ENCODE measurements around the gene ISY1. TPM values are rescaled to one million over a fixed set of nuclear protein-coding genes. Genes with fewer than 3 reads are reported as not detected.

ISY1 gene
- total and polyA plus RNA-seq, 2 of the 4 experiments (the other 2 are of a cell fraction): 28.5 to 31.5 TPM

GRCh38 chr3:129197321-129197720 is 36.5 kb upstream of the ISY1 start:
- no peak overlapping the region for H2BK20ac ChIP-seq (ENCODE audit: low read depth, low read length)
- H3K56ac ChIP-seq (ENCODE audit: extremely low read depth, insufficient read depth, low read length): no peak overlapping the region
- H3K4me2 ChIP-seq (ENCODE audit: low read depth, low read length): no peak overlapping the region
- no peak overlapping the region for H2AK9ac ChIP-seq (replicated peaks; ENCODE audit: low read depth, low read length, poor library complexity)
- no peak overlapping the region for H3K18ac ChIP-seq (ENCODE audit: low read depth, low read length)
- no peak overlapping the region for H3K27ac ChIP-seq (ENCODE audit: insufficient read depth, low read length)
- peaks cover 3% of the 10 kb centered on the region; the same call in 1 of the 2 replicates for H4K20me1 ChIP-seq (ENCODE audit: insufficient read depth, low read length)
- H3K4me1 ChIP-seq (ENCODE audit: control insufficient read depth, insufficient read depth, low read length): peaks cover 12% of the 10 kb centered on the region
- ATAC-seq (ENCODE audit: low read depth) (no peak), DNase-seq (no peak)
- in situ Hi-C loops (cut with MboI; ENCODE audit: low sequenced_read_pairs) (no loop called here), dilution Hi-C loops (cut with HindIII; ENCODE audit: low sequenced_read_pairs, unreplicated experiment) (no loop called here), intact Hi-C loops (cut with micrococcal nuclease) (loop anchor here (5.0 kb wide), 1 partner anchor 50 kb away; the partner anchor contains the start of gene COPG1)
- H3K23ac ChIP-seq (ENCODE audit: low read depth, low read length): no peak overlapping the region; the same call in 1 of the 2 replicates
- H3K27me3 ChIP-seq (ENCODE audit: control insufficient read depth, insufficient read depth, low read length): no peaks in the 10 kb centered on the region
- WGBS, 2 experiments (ENCODE audit: extremely low coverage in 2 of 2, insufficient read length in 1 of 2): no CpG with 5 or more reads among the region's 1 CpG
- H4K91ac ChIP-seq (ENCODE audit: insufficient read depth, low read depth, low read length): 0 out of 2 replicates have a peak overlapping the region, but pooled peaks have one; percentile 11
- CTCF ChIA-PET: interaction anchor here (2.1 kb wide), 2 partner anchors 35 to 49 kb away, joined by 8 to 10 read pairs; no protein-coding TSS in a partner anchor
- TF ChIP-seq POLR2A (IDR thresholded peaks at IDR 0.05; ENCODE audit: low read depth, low read length): no peak
- TF ChIP-seq SMC3 (IDR thresholded peaks at IDR 0.05; ENCODE audit: low read depth, low read length): no peak
- TF ChIP-seq CEBPB (IDR thresholded peaks at IDR 0.05; ENCODE audit: low read depth, low read length): no peak
- no peak for TF ChIP-seq FOS (IDR thresholded peaks at IDR 0.05; ENCODE audit: low read depth, low read length)
- no peak for TF ChIP-seq MXI1 (IDR thresholded peaks at IDR 0.05; ENCODE audit: borderline replicate concordance, low read depth, low read length)
- no peak for TF ChIP-seq USF2 (IDR thresholded peaks at IDR 0.05; ENCODE audit: low read depth, low read length)
- no peak for TF ChIP-seq RFX5 (IDR thresholded peaks at IDR 0.05; ENCODE audit: low read depth, low read length)
- no peak for TF ChIP-seq RAD21 (IDR thresholded peaks at IDR 0.05; ENCODE audit: low read length)
- no peak for TF ChIP-seq MAZ (IDR thresholded peaks at IDR 0.05; ENCODE audit: borderline replicate concordance, low read depth, low read length)
- no peak for TF ChIP-seq CHD1 (IDR thresholded peaks at IDR 0.05; ENCODE audit: low read depth, low read length)
- no peak for TF ChIP-seq NFE2L2 (IDR thresholded peaks at IDR 0.05; ENCODE audit: low read depth, low read length)
- peaks cover 8% of the 10 kb centered on the region for H3K9me1 ChIP-seq (ENCODE audit: insufficient read depth, low read length)
- POLR2A ChIA-PET (ENCODE audit: unreplicated experiment): no interaction called here
- H2BK15ac ChIP-seq (ENCODE audit: low read depth, low read length): no peak overlapping the region
- H2AFZ ChIP-seq (replicated peaks; ENCODE audit: low read length, poor library complexity): no peak overlapping the region
- H2BK120ac ChIP-seq (ENCODE audit: low read depth, low read length): 0 out of 2 replicates have a peak overlapping the region, but pooled peaks have one; percentile 3
- H3K79me1 ChIP-seq (ENCODE audit: low read depth in 1 of 2, low read length in 2 of 2): peaks cover 0 to 10% of the 10 kb centered on the region in 2 experiments; a peak in 3 of 4 replicates
- no peak overlapping the region for H3K4me3 ChIP-seq (ENCODE audit: insufficient read depth, low read depth, low read length)
- no peaks in the 10 kb centered on the region for H3K9me3 ChIP-seq (ENCODE audit: control insufficient read depth, insufficient read depth, low read length)
- no peak overlapping the region for H3K9ac ChIP-seq (ENCODE audit: low read depth, low read length)
- no peak overlapping the region for H4K5ac ChIP-seq (ENCODE audit: low read depth, low read length)
- H4K8ac ChIP-seq (ENCODE audit: low read depth in 2 of 2, low read length in 2 of 2): no peak overlapping the region
- H3K36me3 ChIP-seq (ENCODE audit: control insufficient read depth, insufficient read depth, low read length): no peaks in the 10 kb centered on the region
- H3K14ac ChIP-seq (replicated peaks; ENCODE audit: low read depth, low read length): 0 out of 2 replicates have a peak overlapping the region, but pooled peaks have one; percentile 0
- no peak overlapping the region; the same call in 1 of the 2 replicates for H3K4ac ChIP-seq (ENCODE audit: low read depth, low read length)
- no peak overlapping the region for H2AK5ac ChIP-seq (ENCODE audit: low read depth, low read length)
- BruUV-seq (replicated peaks): no TSS peak
- H2BK5ac ChIP-seq (ENCODE audit: low read depth, low read length, poor library complexity, severe bottlenecking): no peak overlapping the region
